SK-N-SH treated with all-trans-retinoic acid at 6 μM for 48 hours (cell line): ENCODE data around the gene B3GAT1.

Experiments
- ATAC-seq: fragments of 200-7000 bp; cut with Tn5 transposase; 3 replicates; pipeline ENCODE4 v1.9.1; 2020; ENCODE audit warnings: mild to moderate bottlenecking, moderate library complexity
- ARNTL ChIP-seq: fragments of 450-650 bp; formaldehyde crosslinking; IDR thresholded peaks from 2 replicates; pipeline ENCODE4 v1.5.0; 2020; ENCODE audit warnings: low read depth, mild to moderate bottlenecking, moderate library complexity, borderline replicate concordance
- BACH2 ChIP-seq: fragments of 250-450 bp; sonication (Bioruptor Pico); IDR thresholded peaks from 2 replicates; pipeline ENCODE4 v1.9.0; 2021; ENCODE audit warnings: mild to moderate bottlenecking, borderline replicate concordance
- CSDC2 ChIP-seq: fragments of 250-450 bp; sonication (Bioruptor Pico); IDR thresholded peaks from 2 replicates; pipeline ENCODE4 v1.5.0; 2020; ENCODE audit warnings: mild to moderate bottlenecking, moderate library complexity
- GLIS3 ChIP-seq: fragments of 250-450 bp; sonication (Bioruptor Pico); IDR thresholded peaks from 2 replicates; pipeline ENCODE4 v1.5.0; 2020; ENCODE audit warnings: mild to moderate bottlenecking, moderate library complexity
- ISL1 ChIP-seq: fragments of 250-450 bp; sonication (Bioruptor Pico); IDR thresholded peaks from 2 replicates; pipeline ENCODE4 v2.1.2; 2022; ENCODE audit warnings: mild to moderate bottlenecking, moderate library complexity
- OSR1 ChIP-seq: fragments of 250-450 bp; sonication (Bioruptor Pico); IDR thresholded peaks from 2 replicates; pipeline ENCODE4 v1.8.0; 2022; ENCODE audit warnings: moderate library complexity, mild to moderate bottlenecking, inconsistent platforms
- PPARA ChIP-seq: fragments of 250-450 bp; sonication (Bioruptor Pico); IDR thresholded peaks from 2 replicates; pipeline ENCODE4 v1.5.0; 2020; ENCODE audit warnings: mild to moderate bottlenecking, borderline replicate concordance
- TCF4 ChIP-seq: fragments of 250-450 bp; sonication (Bioruptor Pico); IDR thresholded peaks from 2 replicates; pipeline ENCODE4 v1.8.0; 2021; ENCODE audit warnings: mild to moderate bottlenecking, moderate library complexity, borderline replicate concordance
- TOX ChIP-seq: fragments of 250-450 bp; sonication (Bioruptor Pico); IDR thresholded peaks from 2 replicates; pipeline ENCODE4 v1.8.0; 2021; ENCODE audit warnings: mild to moderate bottlenecking, moderate library complexity, borderline replicate concordance
- ZC3H10 ChIP-seq: fragments of 250-450 bp; sonication (Bioruptor Pico); IDR thresholded peaks from 2 replicates; pipeline ENCODE4 v1.5.1; 2021; ENCODE audit warnings: mild to moderate bottlenecking, moderate library complexity
- ZFP3 ChIP-seq: fragments of 250-450 bp; sonication (Bioruptor Pico); IDR thresholded peaks from 2 replicates; pipeline ENCODE4 v1.5.0; 2020; ENCODE audit warnings: mild to moderate bottlenecking, moderate library complexity
- ZFP30 ChIP-seq: fragments of 450-650 bp; formaldehyde crosslinking; IDR thresholded peaks from 2 replicates; pipeline ENCODE4 v1.5.0; 2022; ENCODE audit warnings: mild to moderate bottlenecking, moderate library complexity
- ZNF565 ChIP-seq: fragments of 450-650 bp; formaldehyde crosslinking; conservative IDR thresholded peaks from 2 replicates; pipeline ENCODE4 v1.5.0; 2020; ENCODE audit warnings: low read depth, mild to moderate bottlenecking, moderate library complexity
- ZNF70 ChIP-seq: fragments of 450-650 bp; formaldehyde crosslinking; IDR thresholded peaks from 2 replicates; pipeline ENCODE4 v1.5.0; 2020; ENCODE audit warnings: mild to moderate bottlenecking, moderate library complexity
- ZNF8 ChIP-seq: fragments of 450-650 bp; formaldehyde crosslinking; IDR thresholded peaks from 2 replicates; pipeline ENCODE4 v1.5.0; 2020; ENCODE audit warnings: mild to moderate bottlenecking, moderate library complexity
- TF ChIP-seq, protein P1 (sequence below): fragments of 250-450 bp; sonication (Bioruptor Pico); IDR thresholded peaks from 2 replicates; pipeline ENCODE4 v1.5.1; 2020; ENCODE audit warnings: low read depth, mild to moderate bottlenecking, moderate library complexity
- TF ChIP-seq, protein P2 (sequence below): fragments of 250-450 bp; sonication (Bioruptor Pico); IDR thresholded peaks from 2 replicates; pipeline ENCODE4 v1.5.1; 2021; ENCODE audit warnings: mild to moderate bottlenecking, moderate library complexity
- TF ChIP-seq, protein P3 (sequence below): fragments of 250-450 bp; sonication (Bioruptor Pico); IDR thresholded peaks from 2 replicates; pipeline ENCODE4 v1.5.0; 2020; ENCODE audit warnings: mild to moderate bottlenecking, moderate library complexity
- TF ChIP-seq, protein P4 (sequence below): fragments of 250-450 bp; sonication (Bioruptor Pico); IDR thresholded peaks from 2 replicates; pipeline ENCODE4 v1.8.0; 2021; ENCODE audit warnings: low read depth, mild to moderate bottlenecking, moderate library complexity, borderline replicate concordance

Gene B3GAT1

DNA sequence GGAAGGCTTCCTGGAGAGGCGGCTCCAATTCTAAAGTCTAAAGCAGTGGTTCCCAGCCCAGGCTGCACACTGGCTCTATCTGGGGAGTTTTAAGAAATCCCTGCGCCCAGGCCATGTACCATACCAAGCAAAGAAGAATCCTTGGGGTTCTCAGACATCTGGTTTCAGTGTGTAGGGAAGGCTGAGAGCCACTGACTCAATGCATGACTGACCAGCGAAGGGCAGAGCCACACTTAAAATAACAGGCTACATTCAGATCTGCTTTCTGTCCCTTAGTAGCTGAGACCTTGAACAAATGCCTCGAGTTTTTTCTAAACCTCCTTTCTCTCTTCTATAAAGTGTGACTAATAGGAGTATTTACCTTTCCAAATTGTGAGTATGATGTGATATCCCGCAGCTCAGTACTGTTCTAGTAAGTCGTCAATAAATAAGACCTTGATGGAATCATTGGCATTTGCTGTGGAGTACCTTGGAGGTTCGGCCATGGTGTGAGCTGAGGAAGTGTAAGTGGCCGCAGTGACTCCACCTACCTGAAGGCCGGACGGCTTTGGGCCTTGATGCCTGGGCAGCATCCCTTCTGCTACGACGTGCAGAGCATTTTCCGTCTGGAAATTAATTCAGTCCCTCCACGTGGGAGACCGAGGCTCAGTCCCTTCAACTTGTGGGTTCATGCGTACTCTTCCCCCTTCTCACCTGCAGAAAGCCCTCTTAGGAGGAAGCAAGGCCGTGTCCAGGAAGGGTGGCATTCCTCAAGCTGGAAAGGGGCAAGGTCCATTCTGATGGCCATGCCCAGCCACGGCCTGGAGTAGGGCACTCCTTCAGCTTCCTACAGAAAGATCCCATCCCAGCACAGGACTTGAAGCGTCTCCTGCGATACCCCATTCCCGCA lies 55.1 kb downstream of the B3GAT1 start (continued):
- TF ChIP-seq ZNF70 (CRISPR knock-in tag) (no peak), ARNTL (CRISPR knock-in tag) (no peak), ZNF565 (no peak), GLIS3 (CRISPR knock-in tag) (no peak), PPARA (CRISPR knock-in tag) (no peak), OSR1 (CRISPR knock-in tag) (no peak), BACH2 (no peak), TOX (no peak), ISL1 (CRISPR knock-in tag) (no peak), ZFP3 (CRISPR knock-in tag) (no peak), ZNF8 (CRISPR knock-in tag) (no peak), CSDC2 (CRISPR knock-in tag) (no peak)
- TF ChIP-seq, protein P1, sequence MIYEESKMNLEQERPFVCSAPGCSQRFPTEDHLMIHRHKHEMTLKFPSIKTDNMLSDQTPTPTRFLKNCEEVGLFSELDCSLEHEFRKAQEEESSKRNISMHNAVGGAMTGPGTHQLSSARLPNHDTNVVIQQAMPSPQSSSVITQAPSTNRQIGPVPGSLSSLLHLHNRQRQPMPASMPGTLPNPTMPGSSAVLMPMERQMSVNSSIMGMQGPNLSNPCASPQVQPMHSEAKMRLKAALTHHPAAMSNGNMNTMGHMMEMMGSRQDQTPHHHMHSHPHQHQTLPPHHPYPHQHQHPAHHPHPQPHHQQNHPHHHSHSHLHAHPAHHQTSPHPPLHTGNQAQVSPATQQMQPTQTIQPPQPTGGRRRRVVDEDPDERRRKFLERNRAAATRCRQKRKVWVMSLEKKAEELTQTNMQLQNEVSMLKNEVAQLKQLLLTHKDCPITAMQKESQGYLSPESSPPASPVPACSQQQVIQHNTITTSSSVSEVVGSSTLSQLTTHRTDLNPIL (CRISPR knock-in tag), result no peak
- TF ChIP-seq, protein P2, sequence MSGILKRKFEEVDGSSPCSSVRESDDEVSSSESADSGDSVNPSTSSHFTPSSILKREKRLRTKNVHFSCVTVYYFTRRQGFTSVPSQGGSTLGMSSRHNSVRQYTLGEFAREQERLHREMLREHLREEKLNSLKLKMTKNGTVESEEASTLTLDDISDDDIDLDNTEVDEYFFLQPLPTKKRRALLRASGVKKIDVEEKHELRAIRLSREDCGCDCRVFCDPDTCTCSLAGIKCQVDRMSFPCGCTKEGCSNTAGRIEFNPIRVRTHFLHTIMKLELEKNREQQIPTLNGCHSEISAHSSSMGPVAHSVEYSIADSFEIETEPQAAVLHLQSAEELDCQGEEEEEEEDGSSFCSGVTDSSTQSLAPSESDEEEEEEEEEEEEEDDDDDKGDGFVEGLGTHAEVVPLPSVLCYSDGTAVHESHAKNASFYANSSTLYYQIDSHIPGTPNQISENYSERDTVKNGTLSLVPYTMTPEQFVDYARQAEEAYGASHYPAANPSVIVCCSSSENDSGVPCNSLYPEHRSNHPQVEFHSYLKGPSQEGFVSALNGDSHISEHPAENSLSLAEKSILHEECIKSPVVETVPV (CRISPR knock-in tag), result no peak
- TF ChIP-seq, all 23 proteins: peak for 0

DNA sequence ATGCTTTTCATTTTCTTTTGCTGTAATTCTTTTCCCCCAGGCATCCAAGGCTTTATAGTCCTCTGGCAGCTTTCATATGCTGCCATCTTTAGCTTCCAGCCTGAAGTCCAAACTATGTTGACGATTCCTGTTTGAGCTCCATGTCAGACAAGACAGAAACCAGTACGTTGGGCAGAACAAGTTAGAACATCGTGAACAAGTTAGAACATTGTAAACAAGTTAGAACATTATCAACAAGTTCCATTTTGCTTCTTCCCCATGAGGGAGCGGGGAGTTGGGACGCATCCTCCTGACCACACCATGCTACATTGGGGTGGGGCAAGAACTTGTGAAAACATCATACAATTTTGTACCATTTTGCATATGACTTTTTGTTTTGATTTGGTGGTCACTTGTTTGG lies 56.4 kb downstream of the B3GAT1 start:
- TF ChIP-seq ZFP3 (CRISPR knock-in tag) (no peak), ZFP30 (no peak)
- TF ChIP-seq, all 23 proteins: peak for 0
- no peak for ATAC-seq

DNA sequence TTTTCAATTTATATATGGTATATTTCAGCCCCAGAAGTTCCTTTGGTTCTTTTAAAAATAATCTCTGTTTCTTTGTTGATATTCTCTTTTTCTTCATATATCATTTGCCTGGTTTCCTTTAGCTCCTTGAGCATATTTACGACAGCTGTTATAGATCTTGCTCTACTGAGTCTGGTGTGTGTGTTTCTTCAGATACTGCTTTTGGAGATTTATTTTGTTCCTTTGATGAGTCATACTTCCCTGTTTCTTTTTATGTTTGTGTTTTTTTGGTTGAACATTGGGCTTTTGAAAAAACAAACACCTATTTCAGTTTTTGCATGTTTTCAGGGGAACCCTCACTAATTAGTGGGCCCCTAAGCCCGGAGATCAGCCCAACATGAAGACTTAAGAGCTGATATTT lies 56.9 kb downstream of the B3GAT1 start:
- no peak for TF ChIP-seq ARNTL (CRISPR knock-in tag)
- TF ChIP-seq, protein P3, sequence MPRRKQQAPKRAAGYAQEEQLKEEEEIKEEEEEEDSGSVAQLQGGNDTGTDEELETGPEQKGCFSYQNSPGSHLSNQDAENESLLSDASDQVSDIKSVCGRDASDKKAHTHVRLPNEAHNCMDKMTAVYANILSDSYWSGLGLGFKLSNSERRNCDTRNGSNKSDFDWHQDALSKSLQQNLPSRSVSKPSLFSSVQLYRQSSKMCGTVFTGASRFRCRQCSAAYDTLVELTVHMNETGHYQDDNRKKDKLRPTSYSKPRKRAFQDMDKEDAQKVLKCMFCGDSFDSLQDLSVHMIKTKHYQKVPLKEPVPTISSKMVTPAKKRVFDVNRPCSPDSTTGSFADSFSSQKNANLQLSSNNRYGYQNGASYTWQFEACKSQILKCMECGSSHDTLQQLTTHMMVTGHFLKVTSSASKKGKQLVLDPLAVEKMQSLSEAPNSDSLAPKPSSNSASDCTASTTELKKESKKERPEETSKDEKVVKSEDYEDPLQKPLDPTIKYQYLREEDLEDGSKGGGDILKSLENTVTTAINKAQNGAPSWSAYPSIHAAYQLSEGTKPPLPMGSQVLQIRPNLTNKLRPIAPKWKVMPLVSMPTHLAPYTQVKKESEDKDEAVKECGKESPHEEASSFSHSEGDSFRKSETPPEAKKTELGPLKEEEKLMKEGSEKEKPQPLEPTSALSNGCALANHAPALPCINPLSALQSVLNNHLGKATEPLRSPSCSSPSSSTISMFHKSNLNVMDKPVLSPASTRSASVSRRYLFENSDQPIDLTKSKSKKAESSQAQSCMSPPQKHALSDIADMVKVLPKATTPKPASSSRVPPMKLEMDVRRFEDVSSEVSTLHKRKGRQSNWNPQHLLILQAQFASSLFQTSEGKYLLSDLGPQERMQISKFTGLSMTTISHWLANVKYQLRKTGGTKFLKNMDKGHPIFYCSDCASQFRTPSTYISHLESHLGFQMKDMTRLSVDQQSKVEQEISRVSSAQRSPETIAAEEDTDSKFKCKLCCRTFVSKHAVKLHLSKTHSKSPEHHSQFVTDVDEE, result no peak
- no peak for TF ChIP-seq ZNF70 (CRISPR knock-in tag)
- ATAC-seq, result no peak

DNA sequence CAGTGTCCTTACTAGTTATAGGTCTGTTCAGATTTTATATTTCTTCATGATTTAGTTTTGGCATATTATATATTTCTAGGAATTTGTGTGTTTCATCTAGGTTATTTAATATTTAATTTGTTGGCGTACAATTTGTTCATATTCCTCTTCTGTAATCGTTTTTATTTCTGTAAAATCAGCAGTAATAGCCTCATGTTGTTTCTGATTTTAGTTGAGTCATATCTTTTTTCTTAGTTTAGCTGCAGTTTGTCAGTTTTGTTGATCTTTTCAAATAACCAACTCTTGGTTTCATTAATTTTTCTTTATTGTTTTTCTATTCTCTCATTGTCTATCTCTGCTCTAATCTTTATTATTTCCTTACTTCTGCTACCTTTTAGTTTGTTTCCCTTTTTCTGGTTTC lies 59.9 kb downstream of the B3GAT1 start:
- TF ChIP-seq OSR1 (CRISPR knock-in tag) (no peak), ZNF70 (CRISPR knock-in tag) (no peak), ZNF565 (no peak), TOX (no peak), PPARA (CRISPR knock-in tag) (no peak), ISL1 (CRISPR knock-in tag) (no peak), ZFP3 (CRISPR knock-in tag) (no peak), CSDC2 (CRISPR knock-in tag) (no peak), ARNTL (CRISPR knock-in tag) (no peak), TCF4 (CRISPR knock-in tag) (no peak), ZC3H10 (no peak)
- TF ChIP-seq, protein P2 (CRISPR knock-in tag), result no peak
- TF ChIP-seq, protein P1 (CRISPR knock-in tag), result no peak
- TF ChIP-seq, protein P4, sequence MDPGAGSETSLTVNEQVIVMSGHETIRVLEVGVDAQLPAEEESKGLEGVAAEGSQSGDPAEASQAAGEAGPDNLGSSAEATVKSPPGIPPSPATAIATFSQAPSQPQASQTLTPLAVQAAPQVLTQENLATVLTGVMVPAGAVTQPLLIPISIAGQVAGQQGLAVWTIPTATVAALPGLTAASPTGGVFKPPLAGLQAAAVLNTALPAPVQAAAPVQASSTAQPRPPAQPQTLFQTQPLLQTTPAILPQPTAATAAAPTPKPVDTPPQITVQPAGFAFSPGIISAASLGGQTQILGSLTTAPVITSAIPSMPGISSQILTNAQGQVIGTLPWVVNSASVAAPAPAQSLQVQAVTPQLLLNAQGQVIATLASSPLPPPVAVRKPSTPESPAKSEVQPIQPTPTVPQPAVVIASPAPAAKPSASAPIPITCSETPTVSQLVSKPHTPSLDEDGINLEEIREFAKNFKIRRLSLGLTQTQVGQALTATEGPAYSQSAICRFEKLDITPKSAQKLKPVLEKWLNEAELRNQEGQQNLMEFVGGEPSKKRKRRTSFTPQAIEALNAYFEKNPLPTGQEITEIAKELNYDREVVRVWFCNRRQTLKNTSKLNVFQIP (CRISPR knock-in tag), result no peak
- ATAC-seq, result no peak
